ENCODE data around the gene GCAT. TPM values are rescaled to one million over a fixed set of nuclear protein-coding genes. Genes with fewer than 3 reads are reported as not detected.

The GCAT gene
- total and polyA plus RNA-seq, 9 of the 15 experiments (the other 6 are each of a cell fraction or from before 2014, with no cell fraction given) = 1.9 to 69.9 (median 26.4) TPM

DNA sequence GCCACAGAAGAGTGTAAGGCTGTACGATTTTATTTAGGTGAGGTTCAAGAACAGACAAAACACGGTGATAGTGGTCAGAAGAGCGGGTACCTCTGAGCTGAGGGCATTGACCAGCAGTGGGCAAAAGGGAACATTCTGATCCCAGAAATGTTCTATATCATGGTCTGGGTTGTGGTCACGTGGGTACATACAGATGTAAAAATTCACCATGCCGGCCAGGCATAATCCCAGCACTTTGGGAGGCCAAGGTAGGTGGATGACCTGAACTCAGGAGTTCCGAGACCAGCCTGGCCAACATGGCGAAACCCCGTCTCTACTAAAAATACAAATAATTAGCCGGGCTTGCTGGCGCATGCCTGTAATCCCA is 31.1 kb upstream of the GCAT start (continued):
- TF ChIP-seq, protein P1, sequence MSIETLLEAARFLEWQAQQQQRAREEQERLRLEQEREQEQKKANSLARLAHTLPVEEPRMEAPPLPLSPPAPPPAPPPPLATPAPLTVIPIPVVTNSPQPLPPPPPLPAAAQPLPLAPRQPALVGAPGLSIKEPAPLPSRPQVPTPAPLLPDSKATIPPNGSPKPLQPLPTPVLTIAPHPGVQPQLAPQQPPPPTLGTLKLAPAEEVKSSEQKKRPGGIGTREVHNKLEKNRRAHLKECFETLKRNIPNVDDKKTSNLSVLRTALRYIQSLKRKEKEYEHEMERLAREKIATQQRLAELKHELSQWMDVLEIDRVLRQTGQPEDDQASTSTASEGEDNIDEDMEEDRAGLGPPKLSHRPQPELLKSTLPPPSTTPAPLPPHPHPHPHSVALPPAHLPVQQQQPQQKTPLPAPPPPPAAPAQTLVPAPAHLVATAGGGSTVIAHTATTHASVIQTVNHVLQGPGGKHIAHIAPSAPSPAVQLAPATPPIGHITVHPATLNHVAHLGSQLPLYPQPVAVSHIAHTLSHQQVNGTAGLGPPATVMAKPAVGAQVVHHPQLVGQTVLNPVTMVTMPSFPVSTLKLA (conservative IDR thresholded peaks at IDR 0.05) = no peak
- TF ChIP-seq BCL6 (CRISPR knock-in tag; IDR thresholded peaks at IDR 0.05) = no peak

DNA sequence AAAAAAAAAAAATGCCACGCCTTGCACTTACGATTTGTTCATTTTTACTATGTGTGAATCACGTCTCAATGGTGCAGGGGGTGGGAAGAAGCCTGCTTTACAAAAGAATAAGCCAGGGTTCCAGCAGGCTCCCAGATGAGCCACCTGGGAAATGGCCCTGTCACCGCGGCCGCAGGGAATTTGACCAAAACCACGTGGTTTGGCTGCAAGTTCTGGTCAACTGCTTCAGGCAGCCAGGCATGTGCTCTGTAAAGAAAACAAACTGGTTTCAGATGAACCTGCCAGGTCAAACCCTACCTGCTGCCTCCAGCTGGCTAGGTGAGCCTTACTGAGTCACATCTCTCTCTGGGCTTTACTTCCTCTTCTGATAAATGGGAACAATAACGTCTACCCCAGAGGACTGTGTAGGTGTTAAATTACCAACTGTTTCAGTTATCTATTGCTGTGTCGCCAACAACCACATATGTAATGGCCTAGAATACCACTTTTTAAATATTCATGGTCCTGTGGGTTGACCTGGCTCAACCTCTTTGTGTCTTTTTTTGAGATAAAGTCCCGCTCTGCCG is 30.5 kb upstream of the GCAT start:
- ChIA-PET CTCF (ENCODE audit: low intra/inter-chr PET ratio) (no interaction called here), POLR2A (no interaction called here)
- Histone ChIP-seq H3K9ac (ENCODE audit: insufficient read depth in 1 of 2, low read depth in 2 of 2, low read length in 2 of 2) (peak overlapping the region in 1 of 2 experiments; percentile 58; a peak in 1 of 4 replicates), H3K27ac (ENCODE audit: extremely low read depth, low read depth, low read length) (no peak overlapping the region), H3K9me1 (ENCODE audit: control insufficient read depth, insufficient read depth, low read length) (no peaks in the 10 kb centered on the region), H3K9me3 (replicated peaks; ENCODE audit: control insufficient read depth, insufficient read depth, low read depth, low read length) (no peaks in the 10 kb centered on the region), H3K36me3 (ENCODE audit: control insufficient read depth, insufficient read depth, low read length) (no peaks in the 10 kb centered on the region), H2AFZ (ENCODE audit: low read depth, low read length) (no peak overlapping the region), H4K20me1 (replicated peaks; ENCODE audit: control insufficient read depth, insufficient read depth, low read length) (no peaks in the 10 kb centered on the region), H3K79me2 (ENCODE audit: control insufficient read depth, insufficient read depth, low read length) (no peaks in the 10 kb centered on the region), H3K4me3 (no peak overlapping the region), H3K4me1 (replicated peaks in 1 of 2; ENCODE audit: control insufficient read depth in 2 of 2, insufficient read depth in 2 of 2, low read length in 2 of 2) (peaks cover 5 to 7% of the 10 kb centered on the region in 2 experiments; a peak in 3 of 5 replicates), H3K27me3 (ENCODE audit: control insufficient read depth in 2 of 2, insufficient read depth in 2 of 2, low read length in 2 of 2) (no peaks in the 10 kb centered on the region), H3K4me2 (ENCODE audit: insufficient read depth, low read length) (no peak overlapping the region)
- WGBS (ENCODE audit: insufficient coverage, low coverage, missing lambda C conversion rate) = 4% methylated on average over 9 of the region's 11 CpGs
- FAIRE-seq = peak; percentile 67
- BruUV-seq (replicated peaks) = no TSS peak
- in situ Hi-C loops (cut with MboI) = no loop called here
- ATAC-seq = peak; percentile 76
- intact Hi-C loops (cut with micrococcal nuclease) = no loop called here
- peak in 3 of 4 experiments; percentile 21 to 58 (median 28) for DNase-seq (ENCODE audit: extremely low read depth in 1 of 4, low spot score in 3 of 4)
- peak; percentile 50; the same call in 1 of the 2 replicates for TF ChIP-seq SOX6 (IDR thresholded peaks at IDR 0.05)
- TF ChIP-seq ZNF384 (IDR thresholded peaks at IDR 0.05; ENCODE audit: low read depth, low read length) = 0 out of 2 replicates have a peak, but pooled peaks have one; percentile 12
- TF ChIP-seq LCOR (CRISPR knock-in tag; IDR thresholded peaks at IDR 0.05) = 0 out of 2 replicates have a peak, but pooled peaks have one; percentile 29
- no peak for TF ChIP-seq CHD1 (IDR thresholded peaks at IDR 0.05; ENCODE audit: low read length)
- TF ChIP-seq GATA2 (CRISPR knock-in tag; IDR thresholded peaks at IDR 0.05) = peak; percentile 20; the same call in 1 of the 2 replicates
- 0 out of 2 replicates have a peak, but pooled peaks have one; percentile 41 for TF ChIP-seq ZNF431 (CRISPR knock-in tag; IDR thresholded peaks at IDR 0.05)
- 0 out of 4 replicates have a peak, but pooled peaks of 1 of the 2 experiments have one; percentile 42 for TF ChIP-seq RCOR1 (IDR thresholded peaks at IDR 0.05; ENCODE audit: borderline replicate concordance in 1 of 2, low read depth in 2 of 2, low read length in 2 of 2)
- TF ChIP-seq NCOR1 (IDR thresholded peaks at IDR 0.05) = peak; percentile 50; the same call in 1 of the 2 replicates
- peak; percentile 86 for TF ChIP-seq CBFA2T3 (IDR thresholded peaks at IDR 0.05)
- TF ChIP-seq HES1 (IDR thresholded peaks at IDR 0.05; ENCODE audit: low read depth) = peak; percentile 62; the same call in 1 of the 2 replicates
- peak; percentile 84 for TF ChIP-seq MAX (CRISPR knock-in tag; IDR thresholded peaks at IDR 0.05)
- peak; percentile 35; the same call in 1 of the 2 replicates for TF ChIP-seq ARID1B (IDR thresholded peaks at IDR 0.05)
- TF ChIP-seq TCF7L2 (IDR thresholded peaks at IDR 0.05; ENCODE audit: low read depth, low read length) = no peak
- peak; percentile 71 for TF ChIP-seq CBFA2T2 (conservative IDR thresholded peaks at IDR 0.05)
- peak; percentile 11; the same call in 1 of the 2 replicates for TF ChIP-seq SMARCA5 (IDR thresholded peaks at IDR 0.05)
- TF ChIP-seq CREM (IDR thresholded peaks at IDR 0.05; ENCODE audit: low read depth) = no peak
- peak; percentile 34; the same call in 1 of the 2 replicates for TF ChIP-seq EGR1 (conservative IDR thresholded peaks at IDR 0.05)
- TF ChIP-seq ZNF655 (CRISPR knock-in tag; IDR thresholded peaks at IDR 0.05) = no peak
